Bladder microvascular endothelial cell (primary cell): ENCODE results near the gene PI16. TPM values are rescaled to one million over a fixed set of nuclear protein-coding genes. Genes with fewer than 3 reads are reported as not detected.

Experiments used
- total RNA-seq: library from RNA; depleted of rRNA; stranded (reverse); fragments of >200 nt; gene quantifications from 2 replicates; pipeline ENCODE4 v1.2.3, GENCODE V29; 2014

The PI16 gene
- 0.16 TPM in 1 of 2 replicates, not detected in the other for total RNA-seq

GRCh38 chr6:36954262-36954931 is at the start of gene PI16:
TSS of gene PI16 (plus strand) at chr6:36954738. CDS start at chr6:36954761, 23 bp downstream.

GRCh38 chr6:36985808-36986703 is 31.5 kb downstream of the PI16 start, which contains the start of gene MTCH1:
TSS of gene MTCH1 (minus strand) at chr6:36986196. CDS start at chr6:36986173, 23 bp downstream.

GRCh38 chr6:37005061-37005810 is 50.7 kb downstream of the PI16 start, which contains the start of gene FGD2:
TSS of gene FGD2 (plus strand) at chr6:37005655. CDS start at chr6:37005818, 163 bp downstream.

Other genes starting within 250 kb of the PI16 start
- 5.8 and 18.1 TPM in 2 replicates for gene CPNE5, start 115.3 kb upstream of the PI16 start, total RNA-seq
- gene PPIL1, start 79.9 kb upstream of the PI16 start, total RNA-seq: 16.2 and 24.6 TPM in 2 replicates
- 19.3 and 32.7 TPM in 2 replicates for gene C6orf89, start 68.8 kb upstream of the PI16 start, total RNA-seq
- 176 and 245 TPM in 2 replicates for gene MTCH1, start 31.5 kb downstream of the PI16 start, total RNA-seq
- gene FGD2, start 50.9 kb downstream of the PI16 start, total RNA-seq: not detected in 2 replicates
- gene PIM1, start 215.4 kb downstream of the PI16 start, total RNA-seq: 1.1 and 3.1 TPM in 2 replicates